Esophagus squamous epithelium (tissue), 4 donors: ENCODE data around the gene FAM186B.

ENCODE experiments used
- CTCF ChIP-seq, 6 experiments: fragments of 450-650 bp in 4 of 6; fragments of 200-600 bp in 2 of 6; sonication (generic) in 2 of 6; IDR thresholded peaks; one replicate each; pipeline ENCODE4 v1.5.1; 2016 to 2019; ENCODE audit warnings: antibody characterized with exemption in 6 of 6, mild to moderate bottlenecking in 4 of 6, moderate library complexity in 4 of 6
- POLR2A ChIP-seq, 4 donors: fragments of 450-650 bp; IDR thresholded peaks; one replicate each; pipeline ENCODE4 v1.6.1; 2017; ENCODE audit warnings: antibody characterized with exemption in 4 of 4, mild to moderate bottlenecking in 4 of 4, moderate library complexity in 3 of 4

DNA sequence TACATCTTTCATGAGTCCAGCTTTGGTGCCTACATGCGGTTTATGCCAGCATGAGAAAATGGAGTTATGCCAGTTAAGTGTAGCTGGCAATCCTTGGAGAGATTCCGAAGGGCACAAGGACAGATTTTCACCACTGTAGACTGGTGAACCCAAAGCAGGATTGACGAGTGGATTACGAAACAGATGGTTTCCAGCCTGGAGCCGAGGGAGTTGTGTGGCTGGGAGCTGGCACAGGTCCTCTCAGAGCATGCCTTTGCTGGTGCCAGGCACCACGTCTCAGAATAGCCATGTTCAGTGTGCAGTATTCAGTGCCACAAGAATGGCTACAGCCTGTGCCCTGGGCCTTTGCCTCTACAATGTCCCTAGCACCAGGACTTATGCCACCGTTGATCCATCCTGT lies 53.4 kb downstream of the FAM186B start:
- TF ChIP-seq CTCF (IDR thresholded peaks at IDR 0.05), result no peak
- TF ChIP-seq POLR2A (IDR thresholded peaks at IDR 0.05), result no peak
